GM12891 (cell line): Measurements from ENCODE around the gene DHRSX.
A peak's percentile ranks its signal among the peaks of the same experiment; 100 is the strongest.

Experiments used
- DNase-seq: peaks from one replicate; pipeline ENCODE4 v3.0.0; 2011; ENCODE audit warnings: low spot score; ENCODE audit not compliant: insufficient read length
- FAIRE-seq: peaks from 2 replicates; lab custom pipeline; 2011; peaks lifted over from hg19 to GRCh38; lab: Jason Lieb, UNC
- PAX5 ChIP-seq: IDR thresholded peaks from 2 replicates; pipeline ENCODE4 v1.6.1; 2011; ENCODE audit warnings: low read length, moderate library complexity, mild to moderate bottlenecking; ENCODE audit not compliant: insufficient read depth, severe bottlenecking
- POLR2A ChIP-seq: IDR thresholded peaks from 2 replicates; pipeline ENCODE4 v1.6.1; 2011; ENCODE audit warnings: low read depth, low read length, control low read depth
- POLR2AphosphoS5 ChIP-seq: IDR thresholded peaks from 2 replicates; pipeline ENCODE4 v1.6.1; 2011; ENCODE audit warnings: low read depth, low read length, control low read depth
- POU2F2 ChIP-seq: IDR thresholded peaks from 2 replicates; pipeline ENCODE4 v1.6.1; 2011; ENCODE audit warnings: low read depth, mild to moderate bottlenecking, control low read depth, low read length, moderate library complexity
- SPI1 ChIP-seq: IDR thresholded peaks from 2 replicates; pipeline ENCODE4 v1.6.1; 2011; ENCODE audit warnings: low read depth, low read length, control low read depth
- TAF1 ChIP-seq: IDR thresholded peaks from 2 replicates; pipeline ENCODE4 v1.6.1; 2011; ENCODE audit warnings: low read depth, low read length, control low read depth

The DHRSX gene

GRCh38 chrX:2188330-2188792 is 312.4 kb downstream of the DHRSX start:
- DNase-seq, result no peak
- no peak for TF ChIP-seq POLR2A
- no peak for FAIRE-seq

GRCh38 chrX:2187352-2188115 is 313.2 kb downstream of the DHRSX start:
- FAIRE-seq (no peak), DNase-seq (no peak)
- no peak for TF ChIP-seq POU2F2
- TF ChIP-seq POLR2A, result no peak
- no peak for TF ChIP-seq SPI1
- no peak for TF ChIP-seq POLR2AphosphoS5
- TF ChIP-seq PAX5, result no peak
- no peak for TF ChIP-seq TAF1

- TF ChIP-seq POLR2AphosphoS5 (no peak), TAF1 (no peak), POLR2A (no peak), POU2F2 (no peak), SPI1 (no peak), PAX5 (no peak)
- FAIRE-seq (no peak), DNase-seq (no peak)
Observed at GRCh38 chrX:2185341-2186082, 315.3 kb downstream of the DHRSX start.

GRCh38 chrX:2184089-2184488 is 316.7 kb downstream of the DHRSX start:
- TF ChIP-seq POLR2A (no peak), POLR2AphosphoS5 (no peak), POU2F2 (no peak), PAX5 (no peak), TAF1 (no peak), SPI1 (no peak)
- no peak for DNase-seq
- no peak for FAIRE-seq

GRCh38 chrX:2183193-2183725 is 317.5 kb downstream of the DHRSX start:
- no peak for TF ChIP-seq TAF1
- TF ChIP-seq POLR2A, result no peak
- TF ChIP-seq SPI1, result no peak
- TF ChIP-seq PAX5, result no peak
- no peak for TF ChIP-seq POLR2AphosphoS5
- TF ChIP-seq POU2F2, result no peak
- DNase-seq (no peak), FAIRE-seq (no peak)

- no peak for DNase-seq
- no peak for FAIRE-seq
- TF ChIP-seq POLR2A (no peak), POU2F2 (no peak), SPI1 (no peak), TAF1 (no peak), POLR2AphosphoS5 (no peak), PAX5 (no peak)
Observed at GRCh38 chrX:2177541-2177940, 323.2 kb downstream of the DHRSX start.

- no peak for TF ChIP-seq TAF1
- no peak for TF ChIP-seq POLR2A
- no peak for TF ChIP-seq POLR2AphosphoS5
- no peak for TF ChIP-seq PAX5
- no peak for TF ChIP-seq SPI1
- no peak for TF ChIP-seq POU2F2
- no peak for DNase-seq
- no peak for FAIRE-seq
Observed at GRCh38 chrX:2176733-2177132, 324.0 kb downstream of the DHRSX start.

- 0 out of 2 replicates have a peak, but pooled peaks have one; percentile 37 for TF ChIP-seq POU2F2
- TF ChIP-seq PAX5, result no peak
- no peak for DNase-seq
- no peak for FAIRE-seq
Observed at GRCh38 chrX:2176274-2176673, 324.5 kb downstream of the DHRSX start.

- FAIRE-seq, result no peak
- no peak for DNase-seq
- no peak for TF ChIP-seq POLR2AphosphoS5
- no peak for TF ChIP-seq SPI1
- no peak for TF ChIP-seq TAF1
- no peak for TF ChIP-seq POLR2A
- TF ChIP-seq POU2F2, result no peak
Observed at GRCh38 chrX:2172359-2172758, 328.4 kb downstream of the DHRSX start.
